ENCODE measurements around the gene DACH1.
"Not testable (repeated sequence)": the region's sequence is repeated elsewhere in the genome, so short reads cannot be mapped to it uniquely, and the experiment has no call there.

DACH1 gene

DNA sequence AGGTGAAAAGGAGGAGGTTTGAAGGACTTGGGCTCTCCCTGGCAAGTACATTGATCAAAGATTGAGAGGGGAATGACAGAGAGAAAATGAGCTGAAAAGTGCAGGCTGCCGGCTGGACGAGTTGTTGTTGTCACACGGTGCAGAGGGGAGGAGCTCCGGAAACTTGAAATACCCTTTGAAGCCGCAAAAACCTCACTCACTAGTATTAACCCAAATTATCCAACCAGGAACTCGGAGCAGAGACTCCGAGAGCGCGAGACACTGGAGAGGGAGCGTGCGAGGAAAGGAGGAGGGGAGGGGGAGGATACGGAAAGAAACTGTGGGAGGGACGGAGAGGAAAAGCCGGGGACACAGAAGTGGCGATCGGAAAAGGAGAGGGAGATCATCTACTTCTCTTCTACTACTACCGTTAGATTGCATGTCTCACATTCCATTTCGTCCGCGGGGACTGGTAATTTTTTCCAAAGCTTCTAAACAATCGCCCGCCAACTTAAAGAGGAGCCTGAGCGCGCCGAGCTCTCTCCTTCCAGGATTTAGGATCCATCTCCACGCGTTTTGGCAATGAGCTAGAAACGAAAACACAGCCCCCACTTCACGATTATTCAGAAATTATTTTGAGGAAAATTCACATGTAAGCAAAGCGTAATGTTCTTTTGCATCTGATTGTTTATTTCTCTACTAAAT lies at the start of gene DACH1:
DACH1 (minus strand) TSS at position 74 of the 684 bp plus-strand sequence.
- DNase-seq: peak; percentile 93

DNA sequence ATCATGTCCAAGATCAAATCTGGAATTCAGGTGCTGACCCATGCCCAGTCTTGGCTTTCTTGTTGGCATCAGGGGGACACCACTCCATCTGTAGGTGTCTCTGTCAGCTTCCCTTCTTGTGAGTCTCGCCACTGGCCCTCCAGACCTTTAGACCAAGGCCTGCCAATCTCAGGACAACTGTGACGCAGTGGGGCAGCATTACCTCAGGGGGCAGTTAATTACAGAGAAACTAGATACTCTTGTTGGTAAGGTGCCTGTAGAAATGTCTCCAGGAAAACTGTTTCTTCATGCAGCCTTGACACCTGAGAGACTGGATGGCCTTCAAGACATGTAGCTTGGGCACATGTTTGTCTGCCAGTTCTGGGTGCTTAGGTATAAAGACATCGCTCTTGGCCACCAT lies 46.7 kb upstream of the DACH1 start:
- DNase-seq: no peak

DNA sequence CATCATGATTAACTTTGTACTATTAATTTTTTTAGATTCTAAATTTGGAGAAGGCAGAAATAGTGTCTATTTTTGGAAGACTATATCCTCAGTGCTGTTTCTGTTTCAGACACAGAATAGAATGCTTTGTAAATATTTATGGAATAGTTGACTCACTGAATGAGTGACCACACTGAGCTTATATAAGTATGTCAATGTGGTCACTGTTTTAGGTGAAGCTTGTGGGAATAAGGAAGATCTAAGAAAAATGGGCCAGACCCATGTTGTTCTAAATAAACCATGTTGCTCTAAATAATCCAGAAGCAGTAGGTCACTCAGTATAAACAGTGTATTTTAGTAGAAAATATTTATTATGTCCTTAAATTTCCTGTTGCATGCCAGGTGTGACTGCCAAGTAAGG lies 45.5 kb upstream of the DACH1 start:
- no peak for DNase-seq

DNA sequence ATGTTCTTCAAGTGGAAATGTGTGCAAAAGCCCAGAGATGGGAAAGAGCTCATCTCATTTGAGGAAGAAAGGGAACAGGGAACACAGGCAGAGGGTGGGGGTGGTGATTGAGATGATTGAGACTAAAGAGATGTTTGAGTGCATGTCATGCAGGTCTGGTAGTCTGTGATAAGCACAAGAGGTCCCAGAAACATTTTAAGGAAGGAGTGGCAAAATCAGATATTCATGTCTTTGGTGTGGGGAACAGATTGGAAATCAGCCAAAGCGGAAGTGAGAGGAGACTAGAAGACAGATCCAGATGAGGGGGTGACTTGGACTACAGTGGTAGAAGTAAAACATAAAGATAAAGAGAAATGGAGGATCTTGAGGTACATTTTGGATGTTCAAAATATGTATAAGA lies 39.4 kb upstream of the DACH1 start:
- DNase-seq: no peak

DNA sequence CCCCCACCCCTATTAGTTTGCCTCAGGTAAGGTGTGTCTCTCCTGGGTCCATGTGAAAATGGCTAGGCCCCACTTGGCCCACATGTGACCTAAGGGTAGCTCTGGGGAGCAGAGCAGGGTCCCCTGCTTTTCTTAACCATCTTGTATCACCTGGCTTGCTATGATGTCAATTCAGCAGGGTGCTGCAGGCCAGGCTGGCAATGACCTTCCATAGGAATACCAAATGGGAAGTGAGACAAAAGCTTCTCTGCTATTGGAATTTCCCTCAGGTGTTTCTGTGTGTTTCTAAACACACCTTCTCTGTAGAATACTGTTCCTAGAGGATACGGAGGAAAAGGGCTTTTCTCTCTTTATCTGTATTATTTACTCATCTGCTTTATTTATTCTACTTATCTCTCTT lies 35.7 kb upstream of the DACH1 start:
- no peak for DNase-seq

DNA sequence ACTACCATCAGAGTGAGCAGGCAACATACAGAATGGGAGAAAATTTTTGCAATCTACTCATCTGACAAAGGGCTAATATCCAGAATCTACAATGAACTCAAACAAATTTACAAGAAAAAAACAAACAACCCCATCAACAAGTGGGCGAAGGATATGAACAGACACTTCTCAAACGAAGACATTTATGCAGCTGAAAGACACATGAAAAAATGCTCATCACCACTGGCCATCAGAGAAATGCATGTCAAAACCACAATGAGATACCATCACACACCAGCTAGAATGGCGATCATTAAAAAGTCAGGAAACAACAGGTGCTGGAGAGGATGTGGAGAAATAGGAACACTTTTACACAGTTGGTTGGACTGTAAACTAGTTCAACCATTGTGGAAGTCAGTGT lies 26.5 kb upstream of the DACH1 start:
- not testable (repeated sequence) for DNase-seq

DNA sequence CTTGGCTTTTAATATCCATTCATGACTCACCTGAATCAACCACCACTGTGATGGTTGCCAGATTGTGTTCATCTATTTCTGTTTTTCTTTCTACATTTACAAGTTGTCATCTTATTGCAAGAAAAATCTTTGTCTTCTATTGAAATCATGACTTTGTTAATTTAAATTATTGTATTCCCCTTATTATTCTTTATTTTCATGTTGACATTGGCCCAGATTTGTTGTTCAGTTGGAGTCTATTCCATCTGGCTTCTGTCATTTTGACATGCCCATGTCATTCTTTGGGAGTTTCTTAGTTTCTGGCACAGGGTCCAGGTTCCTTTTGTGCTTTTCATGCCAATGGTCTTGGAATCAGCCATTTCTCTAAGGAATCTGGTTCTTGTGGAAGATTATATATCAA lies 19.9 kb upstream of the DACH1 start:
- DNase-seq: no peak

DNA sequence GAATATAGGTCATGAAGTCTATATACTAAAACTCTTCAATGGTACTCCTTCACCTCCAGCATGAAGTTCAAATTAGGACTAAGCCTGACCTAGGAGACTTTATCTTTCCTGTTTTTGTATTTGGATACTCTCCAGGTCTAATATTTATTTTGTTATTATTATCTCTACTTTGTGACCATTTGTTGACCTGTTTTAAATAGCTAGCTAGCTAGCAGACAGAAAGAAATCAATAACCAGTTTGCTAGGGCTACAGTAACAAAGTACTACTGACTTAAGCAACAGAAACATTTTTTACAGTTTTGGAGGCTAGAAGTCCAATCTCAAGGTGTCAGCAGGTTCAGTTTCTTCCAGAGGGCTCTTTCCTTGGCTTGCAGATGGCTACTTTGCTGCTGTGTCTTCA lies 15.1 kb upstream of the DACH1 start:
- no peak for DNase-seq

DNA sequence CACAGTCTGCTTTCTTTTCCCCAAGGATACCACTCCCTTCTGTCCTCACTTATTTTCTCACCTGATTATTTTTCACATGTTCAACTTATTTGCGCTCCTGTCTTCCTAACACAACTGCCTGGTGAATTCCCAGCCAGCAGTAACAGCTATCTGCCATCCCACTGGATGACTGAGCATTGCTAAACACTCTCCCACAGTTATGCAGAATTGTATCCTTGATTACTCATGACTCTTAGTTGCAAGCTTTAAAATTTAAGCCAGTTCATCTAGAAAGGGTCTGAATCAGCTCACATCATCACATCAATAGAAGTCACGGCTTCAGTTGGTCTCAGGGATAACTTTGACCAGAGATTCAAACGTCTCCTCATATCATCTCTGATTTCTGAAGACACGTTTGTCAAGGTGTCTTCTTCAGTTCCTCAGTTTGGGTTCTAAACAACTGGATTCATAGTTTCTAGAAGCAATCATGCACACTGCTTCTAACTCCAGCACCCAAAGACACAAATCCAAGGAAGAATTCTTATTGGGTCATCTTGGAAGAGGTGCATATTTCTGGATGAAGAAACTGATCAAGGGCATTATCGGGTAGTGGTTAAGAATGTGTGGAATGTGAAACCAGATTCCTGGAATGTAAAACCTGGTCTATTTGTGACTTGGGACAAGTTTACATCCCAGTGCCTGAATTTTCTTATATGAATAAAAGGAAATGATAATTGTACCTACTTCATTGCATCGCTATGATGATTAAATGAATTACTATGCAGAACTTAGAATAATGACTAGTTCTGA lies 13.9 kb upstream of the DACH1 start:
- peak; percentile 49 for DNase-seq

DNA sequence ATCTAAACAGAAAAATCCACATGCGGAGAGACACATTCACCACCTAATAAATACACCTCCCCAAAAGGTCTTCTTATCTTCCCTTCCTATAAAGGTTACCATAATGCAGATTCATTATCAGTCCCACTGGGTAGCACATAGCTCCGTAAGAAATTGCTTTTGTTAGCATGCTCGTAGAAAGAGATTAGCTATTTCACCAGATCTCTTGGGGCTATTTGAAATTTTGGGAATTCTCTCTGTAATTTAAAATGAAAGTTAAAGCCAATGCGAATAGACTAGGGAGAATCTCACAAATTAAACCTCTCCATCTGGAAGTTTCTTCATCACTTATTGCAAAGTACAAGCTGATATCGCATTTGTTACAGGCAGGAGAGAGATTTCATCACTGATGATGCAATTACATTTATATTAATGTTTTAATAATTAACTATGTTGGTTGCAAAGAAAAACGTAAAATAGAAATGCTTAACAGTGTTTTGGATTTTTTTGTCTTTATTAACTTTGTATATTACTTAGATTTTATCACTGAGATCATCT lies 12.9 kb upstream of the DACH1 start:
- no peak for DNase-seq

DNA sequence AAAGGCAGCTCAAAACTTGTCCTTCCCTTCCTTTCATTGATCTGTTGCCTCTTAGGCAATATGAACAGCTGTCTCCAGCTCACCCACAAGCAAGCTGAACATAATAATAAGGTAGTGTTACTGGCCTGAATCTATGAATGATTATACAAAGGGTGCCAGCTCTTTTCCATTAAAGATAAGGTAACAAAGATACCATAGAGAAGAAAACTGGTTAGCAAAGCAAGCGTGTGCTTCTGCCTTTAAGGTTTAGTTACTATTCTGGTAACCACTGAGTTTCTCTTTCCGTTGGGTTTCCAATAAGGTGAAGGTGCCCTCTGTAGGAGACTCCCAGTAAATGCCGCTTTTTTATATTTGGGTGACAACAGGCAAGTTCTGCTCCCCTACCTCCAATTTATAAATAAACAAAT lies 12.1 kb upstream of the DACH1 start:
- peak; percentile 49 for DNase-seq

DNA sequence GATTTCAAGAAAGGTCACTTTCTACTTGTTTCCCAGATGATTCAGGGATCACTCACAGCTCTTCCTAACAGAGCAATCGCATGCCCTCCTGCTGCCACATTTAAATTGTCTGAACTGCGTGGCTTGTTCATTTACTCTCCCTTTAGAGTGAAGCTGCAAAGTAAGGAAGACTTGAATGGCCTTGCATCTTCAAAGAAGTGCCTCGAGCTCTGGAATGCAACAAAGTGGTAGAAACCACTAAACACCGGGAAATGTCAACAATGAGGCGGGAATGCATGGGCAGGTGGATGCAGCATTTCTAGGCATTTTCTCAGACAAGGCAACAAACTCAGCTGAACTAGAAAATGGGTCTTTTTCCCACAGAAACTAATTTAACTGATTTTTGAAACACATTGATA lies 10.3 kb upstream of the DACH1 start:
- peak; percentile 95 for DNase-seq

DNA sequence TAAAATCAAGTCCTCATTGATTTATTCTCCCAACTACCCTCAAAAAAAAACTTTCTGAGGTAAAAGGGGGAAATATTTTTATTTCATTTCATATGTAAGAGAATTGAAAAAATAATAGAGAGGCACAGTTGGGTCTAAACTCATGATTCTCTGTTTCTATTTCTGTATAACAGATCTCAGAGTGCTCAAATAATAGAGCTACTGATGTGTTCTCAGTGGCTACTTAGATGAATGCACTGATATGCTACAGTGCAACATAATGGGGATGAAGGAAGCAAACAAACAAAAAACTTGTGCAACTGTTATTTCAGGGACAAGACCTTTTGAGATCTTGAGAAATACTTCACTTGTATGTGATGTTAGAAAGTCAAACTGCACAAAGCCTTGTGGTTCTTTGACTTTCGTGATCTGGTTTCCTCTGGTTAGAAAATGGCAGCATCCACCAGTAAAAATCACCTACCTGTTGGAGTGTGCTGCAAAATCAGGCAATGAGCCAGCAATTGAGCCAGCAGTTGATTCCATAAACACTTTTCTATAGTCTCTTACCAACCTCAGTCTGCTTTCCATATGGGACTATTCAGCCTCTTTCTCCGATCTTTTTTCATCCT lies 9.7 kb upstream of the DACH1 start:
- DNase-seq: no peak

DNA sequence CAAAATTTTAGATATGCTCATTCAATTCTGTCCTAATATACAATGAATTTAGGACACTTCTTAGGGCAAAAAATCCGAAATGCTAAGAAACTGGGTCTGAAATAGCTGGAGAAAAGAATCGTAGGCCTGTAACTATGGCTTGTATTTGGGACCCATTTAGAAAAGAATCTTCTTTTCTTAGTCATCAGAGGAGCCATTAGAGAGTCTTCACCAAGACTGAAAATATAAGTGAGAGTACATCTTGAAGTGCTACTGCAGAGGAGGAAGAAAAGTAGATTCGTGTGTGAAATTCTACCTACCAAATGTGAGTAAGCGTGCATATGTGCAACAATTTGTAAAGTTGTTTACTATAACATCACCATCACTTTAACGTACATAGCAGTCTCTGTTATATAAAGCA lies 8.8 kb upstream of the DACH1 start:
- no peak for DNase-seq

DNA sequence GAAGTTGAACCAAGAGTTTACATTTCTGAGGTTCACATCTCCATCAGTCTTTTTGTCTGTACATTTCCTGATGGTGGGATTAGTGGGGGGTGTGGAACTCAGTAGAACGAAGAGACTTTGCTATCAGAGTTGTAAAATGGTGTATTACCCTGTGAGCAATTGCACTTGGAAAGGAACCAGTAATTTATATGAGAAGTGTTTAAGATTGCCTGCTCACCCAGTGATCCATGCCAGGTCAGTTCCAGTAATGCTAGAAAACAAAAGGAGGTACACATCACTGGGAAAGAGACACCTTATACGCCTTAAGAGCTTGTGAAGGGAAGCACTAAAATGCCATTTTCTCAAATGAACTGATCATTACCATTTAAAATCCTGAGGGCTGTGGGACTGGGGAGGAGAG lies 7.5 kb upstream of the DACH1 start:
- peak; percentile 58 for DNase-seq

DNA sequence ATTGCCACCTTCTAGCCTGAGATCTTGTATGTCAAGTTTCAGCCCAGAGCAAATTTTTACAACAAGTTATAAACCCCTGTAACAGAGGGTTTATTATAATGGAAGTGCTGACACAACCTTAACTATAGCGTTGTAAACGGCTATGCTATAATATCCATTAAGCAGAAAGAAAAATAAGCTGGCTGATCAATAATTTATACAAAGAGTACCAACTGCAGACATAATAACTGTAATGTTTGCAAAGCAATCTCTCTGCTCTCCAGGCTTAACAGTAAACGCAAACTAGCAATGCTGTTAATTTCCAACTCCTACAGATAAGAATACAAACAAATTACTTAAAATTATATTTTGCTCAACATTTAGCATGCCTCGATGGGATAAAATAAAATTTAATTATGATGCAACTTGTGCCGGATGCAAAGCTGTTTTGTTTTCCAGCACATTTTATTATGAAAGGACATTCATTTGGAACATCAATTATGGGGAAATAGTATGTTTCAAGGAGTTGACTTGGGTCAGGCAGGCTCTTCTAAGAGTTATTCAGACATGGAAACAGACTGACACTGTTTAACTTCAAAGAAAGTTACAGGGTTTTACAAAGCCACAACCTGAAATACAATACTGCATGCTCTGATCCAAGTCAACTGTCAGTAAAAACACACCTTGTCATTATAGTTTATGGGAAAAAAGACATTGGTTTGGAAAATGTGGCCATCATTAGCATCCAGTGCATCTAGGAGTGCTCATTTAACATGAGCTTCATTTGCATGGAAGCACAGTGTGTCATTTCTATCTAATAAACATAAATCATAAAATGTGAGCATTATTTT lies 6.6 kb upstream of the DACH1 start:
- no peak for DNase-seq

DNA sequence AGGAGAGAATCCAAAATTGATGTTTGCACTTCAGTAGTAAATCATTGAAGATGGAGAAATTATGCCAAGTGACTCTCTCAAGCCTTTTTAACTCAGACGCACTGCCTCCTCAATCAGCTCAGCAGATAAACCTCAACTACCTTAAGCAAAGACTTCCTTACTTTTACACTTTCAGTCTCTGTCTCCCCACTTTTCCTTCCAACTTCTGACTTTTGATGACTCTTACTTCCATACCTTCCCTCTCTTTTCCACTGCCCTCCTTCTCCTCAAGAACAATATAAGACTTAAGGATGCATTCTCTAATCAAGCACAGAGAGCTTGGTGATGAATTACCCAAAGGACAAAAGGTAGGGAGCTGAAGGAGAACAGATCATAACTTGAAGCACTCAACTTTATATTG lies 4.8 kb upstream of the DACH1 start:
- DNase-seq: no peak

DNA sequence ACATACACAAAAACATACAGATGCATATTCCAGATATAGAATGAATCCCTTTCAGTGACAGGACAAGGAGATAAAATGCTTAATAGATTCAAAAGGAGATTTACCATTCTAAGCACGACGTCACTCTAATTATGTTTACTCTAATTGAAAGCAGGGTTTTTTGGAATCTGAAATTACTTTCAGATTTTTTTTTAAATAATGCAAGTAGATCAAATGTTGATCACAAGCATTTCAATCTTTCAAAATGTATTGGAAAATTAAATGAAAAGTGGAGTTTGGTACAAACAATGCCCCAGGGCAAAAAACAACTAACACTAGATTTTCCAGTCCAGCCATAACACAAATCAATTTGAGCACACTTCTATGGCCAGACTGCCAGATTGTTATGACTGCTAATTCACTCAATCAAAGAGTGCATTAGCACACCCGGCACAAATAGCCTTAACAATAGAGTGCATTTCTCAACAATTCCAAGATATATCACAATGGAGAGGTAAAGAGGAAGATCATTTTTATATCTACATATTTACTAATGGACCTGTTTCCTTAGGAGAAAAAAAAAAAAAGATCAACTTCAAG lies 4.3 kb upstream of the DACH1 start:
- no peak for DNase-seq

DNA sequence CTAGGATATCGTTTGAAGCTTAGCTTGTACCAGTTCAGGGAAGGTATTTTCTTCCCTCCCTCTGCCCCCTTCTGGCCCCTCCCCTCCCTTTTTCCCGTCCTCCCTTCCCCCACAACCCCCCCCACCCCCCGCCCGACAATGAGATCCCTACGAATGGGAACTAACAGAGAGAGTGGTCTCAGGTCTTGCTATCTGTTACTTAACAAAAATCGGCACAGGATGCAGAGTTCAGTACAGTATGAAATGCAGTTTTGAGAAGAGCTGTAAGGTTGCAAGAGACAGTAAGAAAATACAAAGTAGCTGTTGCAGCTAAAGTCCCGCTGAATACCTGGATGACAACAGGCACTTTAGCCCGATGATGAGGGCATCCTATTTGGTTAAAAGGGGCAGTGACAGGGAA lies 3.1 kb upstream of the DACH1 start:
- no peak for DNase-seq

DNA sequence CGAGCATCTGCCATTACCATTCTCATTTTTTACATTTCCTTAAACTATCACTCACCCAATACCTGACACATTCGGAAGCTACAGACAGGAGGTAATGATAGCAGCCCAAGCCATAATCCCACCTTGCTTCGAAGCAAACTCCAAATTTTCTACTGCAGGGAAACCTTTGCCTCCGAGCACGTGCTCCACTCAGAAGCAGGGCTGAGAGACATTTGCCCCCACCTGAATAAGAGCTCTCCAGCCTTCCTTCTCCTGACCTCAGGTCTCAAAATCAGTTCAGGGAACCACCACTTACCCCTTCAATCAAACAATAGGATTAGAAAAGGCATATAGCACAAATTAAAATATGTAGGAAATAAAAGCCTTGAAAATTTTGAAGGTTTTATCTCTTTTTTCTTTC lies 2.3 kb upstream of the DACH1 start:
- DNase-seq: no peak

DNA sequence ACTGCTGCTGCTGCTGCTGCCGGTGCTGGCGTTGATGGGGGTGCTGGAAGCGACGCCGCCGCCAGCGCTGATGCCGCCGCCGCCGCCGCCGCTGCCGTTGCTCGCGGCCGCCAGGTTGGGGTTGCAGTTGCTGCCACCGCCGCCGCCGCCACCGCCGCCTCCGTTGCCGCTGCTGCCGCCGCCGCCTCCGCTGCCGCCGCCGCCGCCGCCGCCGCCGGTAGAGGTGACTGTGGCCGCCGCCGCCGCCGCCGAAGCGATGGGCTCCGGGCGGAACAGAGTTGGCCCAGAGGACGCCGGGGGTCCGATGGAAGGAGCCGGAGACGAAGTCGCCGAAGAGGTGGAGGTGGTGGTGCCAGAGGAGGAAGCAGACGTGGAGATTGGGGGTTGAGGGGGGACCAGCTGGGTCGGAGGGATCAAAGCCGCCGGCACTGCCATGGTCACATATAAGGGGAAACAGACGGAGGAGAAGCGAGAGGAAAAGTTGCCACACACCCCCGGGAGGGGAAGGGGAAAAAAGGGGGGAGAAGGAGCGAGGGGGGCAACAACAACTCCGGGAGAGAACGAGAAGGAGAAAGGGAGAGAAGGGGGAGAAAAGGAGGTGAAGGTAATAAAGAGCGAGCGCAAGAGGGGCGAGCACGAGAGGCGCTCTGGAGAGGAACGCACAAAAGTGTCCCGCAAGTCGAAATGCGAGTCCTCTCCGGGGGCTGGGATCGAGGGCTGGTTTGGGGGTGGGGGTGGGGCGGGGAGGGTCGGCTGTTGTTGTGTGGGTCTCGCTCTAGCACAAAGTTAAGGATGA lies 471 bp downstream of the DACH1 start:
- peak; percentile 60 for DNase-seq

DNA sequence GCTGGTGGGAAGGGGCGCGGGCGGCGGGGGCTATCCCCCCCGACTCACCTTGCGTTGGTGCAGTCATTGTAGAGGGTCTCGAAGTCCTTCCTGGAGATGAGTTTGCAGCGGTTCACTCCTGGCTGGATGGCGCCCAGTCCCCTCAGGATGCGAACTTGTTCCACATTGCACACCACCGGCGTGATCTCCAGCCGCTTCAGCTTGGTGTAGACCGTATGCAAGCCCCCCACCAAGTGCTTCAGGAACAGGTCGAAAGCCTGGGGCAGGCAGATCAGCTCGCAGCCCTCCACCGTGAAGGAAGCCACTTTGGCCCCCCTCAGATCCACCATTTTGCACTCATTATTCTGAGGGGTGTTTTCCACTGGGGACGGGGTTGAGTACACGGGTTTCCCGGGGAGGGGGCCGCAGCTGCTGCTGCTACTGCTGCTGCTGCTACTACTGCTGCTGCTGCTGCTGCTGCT lies 1.1 kb downstream of the DACH1 start:
- DNase-seq: peak; percentile 61

Data from islet precursor cell (in vitro differentiated cells).